ENCODE measurements around the gene LKAAEAR1. TPM values are rescaled to one million over a fixed set of nuclear protein-coding genes. Genes with fewer than 3 reads are reported as not detected.

LKAAEAR1 gene
- total RNA-seq, 2 experiments from 2014 or later: 0.34 to 0.61 TPM

- no peaks in the 10 kb centered on the region for H3K9me3 Mint-ChIP-seq (ENCODE audit: insufficient read depth)
- POLR2A ChIA-PET: interaction anchor here (0.6 to 2.6 kb wide), 3 partner anchors 10 to 134 kb away, joined by 3 to 11 read pairs (median 5); partner anchors contain the start of genes OPRL1 and RGS19
- H3K27ac Mint-ChIP-seq: peak overlapping the region; percentile 95
- ATAC-seq: no peak
- H3K27me3 Mint-ChIP-seq (ENCODE audit: low read depth): no peaks in the 10 kb centered on the region
- H3K36me3 Mint-ChIP-seq (ENCODE audit: low read depth): peaks cover 4% of the 10 kb centered on the region
- no peak for DNase-seq
- CTCF ChIA-PET: interaction anchor here (1.6 to 2.0 kb wide), 2 partner anchors 10 to 54 kb away, joined by 6 to 7 read pairs; no protein-coding TSS in a partner anchor
- H3K4me3 Mint-ChIP-seq: peak overlapping the region; percentile 12
- H3K4me1 Mint-ChIP-seq (ENCODE audit: low read depth): peaks cover 66% of the 10 kb centered on the region
These were observed 17.1 kb downstream of the LKAAEAR1 start for GRCh38 chr20:64067005-64067632.

- DNase-seq: peak; percentile 89
- Mint-ChIP-seq H3K4me3 (peak overlapping the region; percentile 59), H3K27me3 (ENCODE audit: low read depth) (no peaks in the 10 kb centered on the region), H3K9me3 (ENCODE audit: insufficient read depth) (no peaks in the 10 kb centered on the region), H3K36me3 (ENCODE audit: low read depth) (peaks cover 3% of the 10 kb centered on the region), H3K27ac (peak overlapping the region; percentile 95), H3K4me1 (ENCODE audit: low read depth) (peaks cover 65% of the 10 kb centered on the region)
- ATAC-seq: peak; percentile 57
- POLR2A ChIA-PET: interaction anchor here (0.7 to 2.6 kb wide), 5 partner anchors 9 to 85 kb away, joined by 3 to 11 read pairs (median 5); partner anchors contain the start of genes OPRL1, PRPF6 and RGS19
- CTCF ChIA-PET: interaction anchor here (1.0 to 2.0 kb wide), 4 partner anchors 9 to 55 kb away, joined by 3 to 8 read pairs (median 6); partner anchors contain the start of genes OPRL1 and RGS19
These were observed 18.2 kb downstream of the LKAAEAR1 start for GRCh38 chr20:64065974-64066343.

DNA sequence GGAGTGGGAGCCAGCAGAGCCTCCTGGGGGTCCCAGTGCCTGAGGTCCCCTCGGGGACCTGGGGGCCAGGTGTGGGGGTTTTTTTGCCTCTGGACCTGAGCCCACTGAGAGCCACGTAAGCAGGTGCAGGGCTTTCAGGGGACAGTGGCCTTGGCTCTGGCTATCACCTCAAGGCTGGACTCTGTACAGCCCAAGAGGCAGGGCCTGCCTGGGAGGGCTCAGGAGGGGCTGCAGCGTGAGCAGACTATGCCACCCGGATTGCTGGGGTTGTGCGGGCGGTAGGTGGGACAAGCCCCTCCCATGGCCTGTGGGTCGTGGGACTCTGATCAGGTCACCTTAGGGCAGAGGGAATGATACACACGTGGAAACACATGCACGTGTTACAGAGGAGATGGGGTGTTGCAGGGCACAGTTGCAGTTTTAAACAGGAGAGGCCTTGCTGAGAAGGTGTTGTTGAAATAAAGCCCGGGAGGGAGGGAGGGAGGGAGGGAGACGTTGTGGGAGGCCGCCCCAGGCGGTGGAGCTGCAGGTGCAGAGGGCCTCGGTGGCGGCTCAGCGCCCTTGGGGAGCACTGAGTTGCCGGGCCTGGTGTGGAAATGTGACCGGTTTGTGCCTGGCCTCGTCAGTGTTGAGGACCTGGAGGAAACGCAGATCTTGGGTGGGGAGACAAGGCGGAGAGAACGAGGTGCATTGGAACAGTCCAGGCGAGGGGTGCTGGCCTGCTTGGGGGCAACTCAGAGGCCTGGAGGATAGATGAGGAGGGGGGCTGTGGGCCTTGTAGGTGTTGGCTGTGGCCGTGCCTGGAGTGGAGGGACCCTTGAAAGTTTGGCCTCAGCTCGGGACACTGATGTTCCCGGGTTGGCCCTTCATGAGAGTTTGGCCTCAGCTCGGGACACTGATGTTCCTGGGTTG, 18.9 kb downstream of the LKAAEAR1 start:
- ATAC-seq (peak; percentile 6), DNase-seq (peak; percentile 52)
- Mint-ChIP-seq H3K27ac (peak overlapping the region; percentile 95), H3K4me1 (ENCODE audit: low read depth) (peaks cover 65% of the 10 kb centered on the region), H3K27me3 (ENCODE audit: low read depth) (no peaks in the 10 kb centered on the region), H3K9me3 (ENCODE audit: insufficient read depth) (no peaks in the 10 kb centered on the region), H3K36me3 (ENCODE audit: low read depth) (no peaks in the 10 kb centered on the region), H3K4me3 (peak overlapping the region; percentile 59)
- CTCF ChIA-PET: interaction anchor here (1.0 to 2.0 kb wide), 7 partner anchors 8 to 85 kb away, joined by 3 to 8 read pairs (median 6); partner anchors contain the start of genes LKAAEAR1, OPRL1, PRPF6 and RGS19
- POLR2A ChIA-PET: interaction anchor here (0.7 to 2.6 kb wide), 6 partner anchors 10 to 85 kb away, joined by 3 to 11 read pairs (median 4); partner anchors contain the start of genes OPRL1, PRPF6 and RGS19

- Mint-ChIP-seq H3K9me3 (ENCODE audit: insufficient read depth) (no peaks in the 10 kb centered on the region), H3K27me3 (ENCODE audit: low read depth) (no peaks in the 10 kb centered on the region), H3K27ac (peak overlapping the region; percentile 86), H3K4me3 (peak overlapping the region; percentile 85), H3K36me3 (ENCODE audit: low read depth) (no peaks in the 10 kb centered on the region), H3K4me1 (ENCODE audit: low read depth) (peaks cover 61% of the 10 kb centered on the region)
- CTCF ChIA-PET: interaction anchor here (1.0 to 1.8 kb wide), 3 partner anchors 20 to 84 kb away, joined by 3 to 7 read pairs (median 5); partner anchors contain the start of genes LKAAEAR1, PRPF6 and SAMD10
- ATAC-seq (no peak), DNase-seq (no peak)
- POLR2A ChIA-PET: interaction anchor here (0.6 to 2.1 kb wide), 4 partner anchors 15 to 356 kb away, joined by 3 to 7 read pairs (median 4); partner anchors contain the start of genes ARFRP1, OPRL1, PRPF6 and RGS19
These were observed 20.0 kb downstream of the LKAAEAR1 start for GRCh38 chr20:64064145-64064698.

DNA sequence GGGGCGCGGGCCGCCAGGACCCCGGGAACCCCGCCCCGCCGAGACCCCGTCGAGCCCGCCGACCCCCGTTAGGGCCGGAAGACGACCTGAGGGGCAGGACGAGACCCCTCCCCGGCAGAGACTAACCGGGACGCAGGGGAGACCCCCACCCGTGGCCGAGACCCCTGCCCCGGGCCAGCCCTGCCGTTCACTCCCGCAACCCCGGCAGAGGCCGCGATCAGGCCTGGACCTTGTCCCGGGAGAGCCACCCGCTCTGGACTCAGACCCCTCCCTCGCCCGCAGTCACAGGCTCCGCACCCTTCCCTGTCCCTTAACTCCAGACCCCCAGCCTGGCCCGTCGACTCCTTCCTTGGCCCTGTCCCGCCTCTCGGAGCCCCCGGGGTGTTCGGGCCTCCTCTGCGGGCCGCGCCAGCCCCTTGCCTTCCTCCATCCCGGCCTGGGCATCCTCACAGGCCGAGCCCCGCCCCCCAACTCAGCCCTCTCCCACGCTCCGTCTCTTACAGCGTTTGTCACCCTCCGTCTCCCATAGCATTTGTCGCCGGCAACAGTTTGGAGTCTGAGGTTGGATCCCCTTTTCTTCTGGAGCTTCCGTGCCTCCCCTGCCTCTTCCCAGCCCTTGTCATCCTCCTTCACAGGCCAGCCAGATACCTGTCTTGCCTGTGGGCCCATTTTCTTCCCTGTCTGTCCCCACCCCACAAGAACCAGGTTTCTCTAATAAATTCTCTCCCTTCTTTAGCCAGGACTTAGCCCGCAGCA, 20.6 kb downstream of the LKAAEAR1 start:
- ChIA-PET CTCF (interaction anchor here (0.7 to 3.8 kb wide), 6 partner anchors 10 to 526 kb away, joined by 3 to 20 read pairs (median 4); partner anchors contain the start of genes PRPF6 and SAMD10), POLR2A (interaction anchor here (0.6 to 1.0 kb wide), 5 partner anchors 24 to 356 kb away, joined by 3 to 5 read pairs (median 3); partner anchors contain the start of genes ARFRP1 and ZGPAT)
- Mint-ChIP-seq H3K4me3 (peak overlapping the region; percentile 85), H3K27me3 (ENCODE audit: low read depth) (no peaks in the 10 kb centered on the region), H3K4me1 (ENCODE audit: low read depth) (peaks cover 58% of the 10 kb centered on the region), H3K36me3 (ENCODE audit: low read depth) (no peaks in the 10 kb centered on the region), H3K9me3 (ENCODE audit: insufficient read depth) (no peaks in the 10 kb centered on the region), H3K27ac (peak overlapping the region; percentile 86)
- DNase-seq: no peak
- ATAC-seq: no peak

DNA sequence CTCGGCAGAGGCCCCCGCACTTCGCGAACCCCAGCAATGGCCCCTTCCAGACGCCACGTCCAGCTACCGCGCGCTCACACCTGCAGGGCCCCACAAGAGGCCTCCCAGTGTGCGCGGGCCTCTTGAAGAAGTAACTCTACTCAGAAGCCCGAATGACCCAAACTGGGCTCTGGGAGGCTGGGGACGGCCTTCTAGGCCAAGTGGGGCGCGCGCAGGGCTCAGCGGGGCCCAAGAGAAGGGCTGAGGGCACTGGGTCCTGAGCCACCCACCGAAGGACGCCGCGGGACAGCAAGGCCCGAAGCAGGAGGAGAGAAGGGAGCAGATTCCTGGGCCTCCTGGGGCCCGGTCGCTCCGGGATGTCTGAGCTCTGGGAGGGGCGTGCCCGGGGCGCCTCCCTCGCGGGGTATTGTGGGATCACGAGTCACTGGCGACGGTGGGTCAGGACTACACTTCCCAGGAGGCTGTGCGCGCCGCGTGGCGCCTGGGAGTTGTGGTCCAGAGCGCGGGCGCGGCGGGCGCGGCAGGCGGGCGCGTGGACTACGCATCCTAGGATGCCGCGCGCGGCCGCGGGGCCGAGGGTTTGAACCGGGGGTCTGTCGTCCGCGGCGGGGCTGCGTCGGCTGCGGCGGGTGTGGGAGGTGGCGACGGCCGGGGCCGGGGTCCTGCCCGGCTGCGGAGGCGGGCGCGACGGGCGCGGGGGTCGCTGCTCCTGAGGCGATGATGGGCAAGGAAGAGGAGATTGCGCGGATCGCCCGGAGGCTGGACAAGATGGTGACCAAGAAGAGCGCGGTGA, 21.4 kb downstream of the LKAAEAR1 start, which contains the start of gene TCEA2:
Gene TCEA2, plus strand, starts transcription at position 603 of the 793 bp plus-strand sequence. Its CDS starts 115 bp downstream, at position 718.
- CTCF ChIA-PET: interaction anchor here (0.7 to 3.8 kb wide), 5 partner anchors 9 to 525 kb away, joined by 3 to 20 read pairs (median 3); partner anchors contain the start of gene PRPF6
- ATAC-seq: peak; percentile 82
- peaks cover 56% of the 10 kb centered on the region for H3K4me1 Mint-ChIP-seq (ENCODE audit: low read depth)
- peak; percentile 97 for DNase-seq
- H3K4me3 Mint-ChIP-seq: peak within 1 kb of the TSS; percentile 85
- no peaks in the 10 kb centered on the region for H3K36me3 Mint-ChIP-seq (ENCODE audit: low read depth)
- H3K27me3 Mint-ChIP-seq (ENCODE audit: low read depth): no peaks in the 10 kb centered on the region
- H3K27ac Mint-ChIP-seq: peak within 1 kb of the TSS; percentile 86
- no peaks in the 10 kb centered on the region for H3K9me3 Mint-ChIP-seq (ENCODE audit: insufficient read depth)
- POLR2A ChIA-PET: interaction anchor here (0.7 to 1.2 kb wide), 4 partner anchors 10 to 288 kb away, joined by 3 read pairs; no protein-coding TSS in a partner anchor

- H3K4me3 Mint-ChIP-seq: peak overlapping the region; percentile 85
- no peaks in the 10 kb centered on the region for H3K27me3 Mint-ChIP-seq (ENCODE audit: low read depth)
- DNase-seq (no peak), ATAC-seq (no peak)
- peak overlapping the region; percentile 14 for H3K27ac Mint-ChIP-seq
- H3K36me3 Mint-ChIP-seq (ENCODE audit: low read depth): no peaks in the 10 kb centered on the region
- ChIA-PET CTCF (interaction anchor here (1.0 to 3.8 kb wide), 4 partner anchors 9 to 524 kb away, joined by 3 to 20 read pairs (median 4); no protein-coding TSS in a partner anchor), POLR2A (interaction anchor here (1.0 to 1.2 kb wide), 3 partner anchors 9 to 198 kb away, joined by 3 read pairs; no protein-coding TSS in a partner anchor)
- peaks cover 57% of the 10 kb centered on the region for H3K4me1 Mint-ChIP-seq (ENCODE audit: low read depth)
- no peaks in the 10 kb centered on the region for H3K9me3 Mint-ChIP-seq (ENCODE audit: insufficient read depth)
These were observed 22.0 kb downstream of the LKAAEAR1 start for GRCh38 chr20:64062276-64062595.

- Mint-ChIP-seq H3K9me3 (ENCODE audit: insufficient read depth) (no peaks in the 10 kb centered on the region), H3K27ac (peak overlapping the region; percentile 25), H3K4me1 (ENCODE audit: low read depth) (peaks cover 41% of the 10 kb centered on the region), H3K36me3 (ENCODE audit: low read depth) (no peaks in the 10 kb centered on the region), H3K4me3 (peak overlapping the region; percentile 75), H3K27me3 (ENCODE audit: low read depth) (no peaks in the 10 kb centered on the region)
- ChIA-PET POLR2A (no interaction called here), CTCF (interaction anchor here (1.3 to 3.5 kb wide), 4 partner anchors 14 to 78 kb away, joined by 3 to 24 read pairs (median 14); partner anchors contain the start of genes PRPF6 and SAMD10)
- ATAC-seq (no peak), DNase-seq (no peak)
These were observed 25.7 kb downstream of the LKAAEAR1 start for GRCh38 chr20:64058536-64058935.

- Mint-ChIP-seq H3K4me1 (ENCODE audit: low read depth) (peaks cover 44% of the 10 kb centered on the region), H3K36me3 (ENCODE audit: low read depth) (no peaks in the 10 kb centered on the region), H3K9me3 (ENCODE audit: insufficient read depth) (no peaks in the 10 kb centered on the region), H3K27me3 (ENCODE audit: low read depth) (peaks cover 4% of the 10 kb centered on the region), H3K4me3 (peak overlapping the region; percentile 75), H3K27ac (peak overlapping the region; percentile 86)
- ChIA-PET CTCF (interaction anchor here (0.7 to 3.5 kb wide), 12 partner anchors 9 to 416 kb away, joined by 3 to 24 read pairs (median 4); partner anchors contain the start of genes ARFRP1, LKAAEAR1, PRPF6 and SAMD10), POLR2A (interaction anchor here (0.9 kb wide), 1 partner anchor 19 kb away, joined by 6 read pairs; no protein-coding TSS in a partner anchor)
- DNase-seq (peak; percentile 88), ATAC-seq (peak; percentile 85)
These were observed 26.3 kb downstream of the LKAAEAR1 start for GRCh38 chr20:64057628-64058498.
